Temporal lobe (tissue), 1 donor: ENCODE results near the gene MYH4. TPM values are rescaled to one million over a fixed set of nuclear protein-coding genes. Genes with fewer than 3 reads are reported as not detected.

Source experiments
- total RNA-seq: library from RNA; depleted of rRNA; stranded (reverse); fragments of >200 nt; gene quantifications from one replicate; pipeline ENCODE4 v1.2.3, GENCODE V29; 2014

MYH4 gene
- total RNA-seq, 1 donor from 2014 or later = not detected

Other genes with a start within 250 kb of the MYH4 start
- not detected for gene MYH13, start 96.6 kb downstream of the MYH4 start, total RNA-seq
- gene MYH8, start 47.6 kb downstream of the MYH4 start, total RNA-seq = not detected
- not detected for gene MYH1, start 49.0 kb upstream of the MYH4 start, total RNA-seq
- gene MYH2, start 80.1 kb upstream of the MYH4 start, total RNA-seq = under 0.01 TPM
- 0.25 TPM for gene MYH3, start 187.8 kb upstream of the MYH4 start, total RNA-seq
- 7.6 TPM for gene SCO1, start 228.0 kb upstream of the MYH4 start, total RNA-seq
- gene ADPRM, start 228.0 kb upstream of the MYH4 start, total RNA-seq = 19.7 TPM